GM18870 (cell line): ENCODE measurements around the gene ZYG11B.
"Not testable (repeated sequence)": the region's sequence is repeated elsewhere in the genome, so short reads cannot be mapped to it uniquely, and the experiment has no call there.

ENCODE experiments used
- ATAC-seq: cut with Tn5 transposase; IDR thresholded peaks from one replicate; pipeline ENCODE4 v1.9.1; 2021; ENCODE audit warnings: moderate library complexity; ENCODE audit not compliant: unreplicated experiment

ZYG11B gene

GRCh38 chr1:52706941-52707926 is 19.0 kb upstream of the ZYG11B start:
- ATAC-seq: no peak

DNA sequence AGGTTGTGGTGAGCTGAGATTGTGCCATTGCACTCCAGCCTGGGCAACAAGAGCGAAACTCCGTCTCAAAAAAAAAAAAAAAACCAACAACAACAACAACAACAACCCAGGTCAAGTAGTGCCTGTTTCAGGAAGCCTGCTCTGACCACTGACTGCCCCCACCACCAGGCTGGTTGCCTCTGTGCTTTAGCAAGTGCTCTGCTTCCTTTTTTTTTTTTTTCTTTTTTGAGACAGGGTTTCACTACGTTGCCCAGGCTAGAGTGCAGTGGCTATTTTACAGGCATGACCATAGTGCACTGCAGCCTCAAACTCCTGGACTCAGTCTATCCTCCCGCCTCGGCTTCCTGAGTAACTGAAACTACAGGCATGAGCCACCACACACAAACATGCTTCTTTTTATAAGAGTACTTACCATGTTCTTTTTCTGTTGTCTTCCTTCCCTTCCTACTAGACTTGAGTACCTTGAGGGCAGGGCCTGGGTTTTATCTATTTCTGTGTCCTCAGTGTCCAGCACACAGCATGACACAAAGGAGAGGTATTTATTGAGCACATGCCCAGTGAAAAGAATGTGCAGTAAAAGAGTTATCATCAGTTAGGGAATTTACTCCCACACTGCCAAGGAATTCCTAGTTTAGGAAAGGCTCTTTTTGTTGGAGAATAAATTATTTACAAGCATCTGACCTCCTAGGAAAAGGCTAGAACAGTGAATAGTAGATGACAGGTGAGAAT is 18.2 kb upstream of the ZYG11B start:
- no peak for ATAC-seq

DNA sequence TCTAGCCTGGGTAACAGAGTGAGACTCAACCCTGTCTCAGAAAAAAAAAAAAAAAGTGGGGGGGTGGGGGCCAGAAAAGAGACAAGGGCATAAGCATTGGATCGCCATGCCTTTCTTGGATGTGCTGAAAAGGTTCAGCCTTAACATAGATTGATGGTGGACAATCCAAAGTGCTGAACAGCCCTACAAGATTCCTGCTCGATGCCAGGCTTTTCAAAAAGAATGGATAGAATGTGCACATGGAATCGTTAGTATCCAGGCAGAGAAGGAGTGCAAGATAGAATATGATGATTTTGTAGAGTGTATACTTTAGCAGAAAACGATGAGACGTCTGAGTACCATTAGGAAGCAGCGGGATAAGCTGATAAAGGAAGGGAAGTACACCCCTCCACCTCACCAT is 17.2 kb upstream of the ZYG11B start:
- ATAC-seq: no peak

DNA sequence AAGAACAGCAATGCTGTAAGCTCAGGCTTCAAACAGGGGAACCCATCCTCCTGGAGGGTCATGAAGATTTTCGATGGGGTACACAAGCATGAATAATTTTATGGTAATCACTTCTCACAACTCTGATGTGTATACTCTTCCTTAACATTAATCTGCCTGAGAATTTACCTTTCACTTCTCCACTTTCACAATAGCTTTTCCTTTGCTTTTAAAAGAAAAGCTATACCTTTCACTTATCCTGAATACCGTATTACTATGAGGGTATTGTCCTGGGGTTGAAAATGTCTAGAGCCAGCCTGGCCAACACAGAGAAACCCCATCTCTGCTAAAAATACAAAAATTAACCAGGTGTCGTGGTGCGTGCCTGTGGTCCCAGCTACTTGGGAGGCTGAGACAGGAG is 12.7 kb upstream of the ZYG11B start:
- no peak for ATAC-seq

- ATAC-seq: not testable (repeated sequence)
Measured at GRCh38 chr1:52715296-52715695, 11.0 kb upstream of the ZYG11B start.

GRCh38 chr1:52723260-52723659 is 3.0 kb upstream of the ZYG11B start:
- no peak for ATAC-seq

DNA sequence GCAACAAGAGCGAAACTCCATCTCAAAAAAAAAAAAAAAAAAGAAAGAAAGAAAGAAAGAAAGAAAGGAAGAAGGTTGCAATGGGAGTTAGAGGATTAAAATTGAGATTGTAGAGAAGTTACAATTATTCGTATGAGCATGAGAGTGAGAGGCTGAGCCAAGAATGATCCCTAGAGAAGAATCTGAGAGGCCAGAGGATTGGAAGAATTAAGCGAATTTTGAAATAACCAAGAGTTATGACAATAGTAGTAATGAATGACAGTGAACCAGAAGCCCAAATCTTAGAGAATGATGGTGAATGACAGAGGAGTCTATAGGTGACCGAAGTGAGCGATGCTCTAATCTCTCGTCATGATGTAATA is 369 bp upstream of the ZYG11B start:
- no peak for ATAC-seq

- ATAC-seq: no peak
Measured at GRCh38 chr1:52727114-52727586, 897 bp downstream of the ZYG11B start.

GRCh38 chr1:52727956-52728656 is 1.9 kb downstream of the ZYG11B start:
- no peak for ATAC-seq

DNA sequence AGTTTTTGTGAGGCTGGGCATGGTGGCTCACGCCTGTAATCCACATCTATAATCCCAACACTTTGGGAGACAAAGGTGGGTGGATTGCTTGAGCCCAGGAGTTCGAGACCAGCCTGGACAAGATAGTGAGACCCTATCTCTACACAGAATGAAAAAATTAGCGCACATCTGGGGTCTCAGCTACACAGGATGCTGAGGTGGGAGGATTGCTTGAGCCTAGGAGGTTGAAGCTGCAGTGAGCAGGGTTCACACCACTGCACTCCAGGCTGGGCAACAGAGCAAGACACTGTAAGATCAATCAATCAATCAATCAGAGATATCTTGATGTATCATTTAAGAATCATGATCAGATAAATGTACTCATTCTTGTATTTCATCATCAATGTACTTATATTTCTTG is 7.1 kb downstream of the ZYG11B start:
- no peak for ATAC-seq

- not testable (repeated sequence) for ATAC-seq
Measured at GRCh38 chr1:52735371-52735770, 9.1 kb downstream of the ZYG11B start.

DNA sequence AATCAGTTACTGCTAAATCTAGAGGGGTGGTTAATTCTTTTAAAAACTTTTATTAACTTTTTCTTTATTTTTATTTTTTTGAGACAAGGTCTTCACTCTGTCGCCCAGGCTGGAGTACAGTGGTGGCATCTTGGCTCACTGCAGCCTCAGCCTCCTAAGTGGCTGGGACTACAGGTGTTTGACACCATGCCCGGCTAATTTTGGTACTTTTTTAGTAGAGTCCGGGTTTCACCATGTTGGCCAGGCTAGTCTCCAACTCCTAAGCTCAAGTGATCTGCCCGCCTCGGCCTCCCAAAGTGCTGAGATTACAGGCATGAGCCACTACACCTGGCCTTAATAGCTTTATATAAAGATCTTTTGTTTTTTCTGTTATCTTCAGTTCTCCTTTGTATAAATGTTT is 11.9 kb downstream of the ZYG11B start:
- ATAC-seq: no peak

- ATAC-seq: no peak
Measured at GRCh38 chr1:52738893-52739292, 12.6 kb downstream of the ZYG11B start.

DNA sequence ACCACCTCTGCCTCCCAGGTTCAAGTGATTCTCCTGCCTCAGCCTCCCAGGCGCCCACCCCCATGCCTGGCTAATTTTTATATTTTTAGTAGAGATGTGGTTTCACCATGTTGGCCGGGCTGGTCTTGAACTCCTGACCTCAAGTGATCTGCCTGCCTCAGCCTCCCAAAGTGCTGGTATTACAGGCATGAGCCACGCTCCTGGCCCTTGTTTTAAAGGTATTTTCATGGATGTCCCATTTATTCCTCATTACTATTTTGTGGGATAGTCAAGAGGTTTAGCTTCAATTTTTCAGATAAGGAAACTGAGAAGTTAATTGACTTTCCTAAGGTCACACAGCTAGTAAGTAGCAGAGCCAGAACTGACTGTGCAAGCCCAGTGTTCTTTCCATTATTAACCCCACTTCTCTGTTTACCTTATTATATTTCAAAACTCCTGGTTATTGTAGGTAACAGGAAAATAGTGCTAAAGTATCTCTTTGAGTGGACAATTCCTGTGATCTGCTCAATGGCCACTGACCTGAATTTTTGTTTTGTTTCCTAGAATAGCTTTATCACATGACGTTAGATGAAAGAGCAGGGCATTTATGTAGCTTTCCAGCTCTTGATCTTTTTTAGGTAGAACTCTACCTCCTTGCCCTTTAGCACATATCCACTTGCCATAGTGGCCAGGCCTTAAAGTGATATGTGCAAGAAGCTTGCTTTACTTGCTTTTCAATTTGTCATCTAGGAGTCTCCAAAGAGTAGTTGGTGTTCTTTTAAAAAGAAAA is 13.6 kb downstream of the ZYG11B start:
- ATAC-seq: no peak

GRCh38 chr1:52741259-52741658 is 15.0 kb downstream of the ZYG11B start:
- no peak for ATAC-seq

- no peak for ATAC-seq
Measured at GRCh38 chr1:52746189-52746588, 19.9 kb downstream of the ZYG11B start.

DNA sequence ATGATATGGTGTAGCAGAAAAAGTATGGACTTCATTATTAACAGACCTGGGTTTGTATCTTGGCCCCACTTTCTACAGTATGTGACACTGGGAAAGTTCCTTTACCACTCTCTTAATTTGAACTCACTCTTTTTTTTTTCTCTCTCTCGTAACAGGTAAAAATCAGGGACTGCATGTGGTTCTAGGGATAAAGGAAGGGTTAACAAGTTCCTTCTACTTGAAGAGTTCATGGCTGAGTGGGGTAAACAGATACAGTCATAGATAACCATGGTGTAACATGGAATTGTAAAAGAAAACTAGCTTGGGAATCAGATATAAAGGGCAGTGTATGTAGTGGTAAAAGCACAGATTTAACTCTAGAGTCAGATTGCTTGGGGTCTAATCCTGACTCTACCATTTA is 21.2 kb downstream of the ZYG11B start:
- no peak for ATAC-seq

DNA sequence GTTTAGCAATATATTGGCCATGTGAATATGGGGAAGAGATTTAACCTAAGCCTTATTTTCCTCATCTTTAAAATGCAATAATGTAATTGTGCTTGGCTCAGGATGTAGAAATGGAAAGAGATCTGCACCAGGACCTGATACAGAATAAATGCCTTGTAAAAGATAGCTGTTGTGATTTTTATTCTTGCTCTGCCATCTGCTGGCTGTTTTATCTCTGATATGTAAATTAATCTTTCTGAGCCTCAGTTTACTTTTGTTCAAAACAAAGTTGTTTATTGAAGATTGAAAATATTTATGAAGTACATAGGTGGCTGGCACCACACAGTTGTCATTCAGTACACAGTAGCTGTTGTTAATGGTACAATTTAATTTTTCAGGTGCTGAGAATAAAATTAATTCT is 21.9 kb downstream of the ZYG11B start:
- no peak for ATAC-seq

- ATAC-seq: not testable (repeated sequence)
Measured at GRCh38 chr1:52749496-52749895, 23.2 kb downstream of the ZYG11B start.

DNA sequence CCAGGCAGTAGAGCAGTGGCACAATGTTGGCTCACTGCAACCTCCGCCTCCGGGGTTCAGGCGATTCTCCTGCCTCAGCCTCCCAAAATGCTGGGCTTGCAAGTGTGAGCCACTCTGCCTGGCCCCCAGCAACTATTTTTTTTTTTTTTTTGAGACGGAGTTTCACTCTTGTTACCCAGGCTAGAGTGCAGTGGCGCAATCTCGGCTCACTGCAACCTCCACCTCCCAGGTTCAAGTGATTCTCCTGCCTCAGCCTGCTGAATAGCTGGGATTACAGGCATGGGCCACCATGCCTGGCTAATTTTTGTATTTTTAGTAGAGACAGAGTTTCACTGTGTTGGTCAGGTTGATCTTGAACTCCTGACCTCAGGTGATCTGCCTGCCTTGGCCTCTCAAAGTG is 23.9 kb downstream of the ZYG11B start:
- ATAC-seq: not testable (repeated sequence)
